ENCODE data around the gene RARG. TPM values are rescaled to one million over a fixed set of nuclear protein-coding genes. Genes with fewer than 3 reads are reported as not detected.

Gene RARG
- total RNA-seq, 2 donors from 2014 or later: 9.2 to 11.7 TPM

- Histone ChIP-seq H3K4me3 (no peak overlapping the region), H3K27me3 (no peaks in the 10 kb centered on the region), H3K36me3 (replicated peaks in 1 of 2; ENCODE audit: insufficient read depth in 1 of 2, low read depth in 2 of 2) (no peaks in the 10 kb centered on the region), H3K27ac (no peak overlapping the region), H3K9me3 (no peaks in the 10 kb centered on the region), H3K4me1 (peaks cover 25% of the 10 kb centered on the region)
- DNase-seq: no peak
- 78 to 83% methylated on average over 3 of the region's 3 CpGs for WGBS, 2 donors
- TF ChIP-seq CTCF (IDR thresholded peaks at IDR 0.05): no peak
- no peak for TF ChIP-seq POLR2A (IDR thresholded peaks at IDR 0.05)
- intact Hi-C loops (cut with DNase I): loop anchor here (5.0 kb wide), 1 partner anchor 44 kb away; no protein-coding TSS in a partner anchor
- no peak for ATAC-seq
Measured at GRCh38 chr12:53255996-53256395, 24.0 kb upstream of the RARG start.

GRCh38 chr12:53254816-53255545 lies 23.0 kb upstream of the RARG start:
- no peak for ATAC-seq
- WGBS, 2 donors: 76 to 100% methylated on average over 1 of the region's 1 CpG
- intact Hi-C loops (cut with DNase I): loop anchor here (5.0 kb wide), 2 partner anchors 37 to 43 kb away; no protein-coding TSS in a partner anchor

GRCh38 chr12:53253298-53253697 lies 21.3 kb upstream of the RARG start:
- 88 to 91% methylated on average over 11 to 13 of the region's 13 CpGs for WGBS, 2 donors
- Histone ChIP-seq H3K27me3 (no peaks in the 10 kb centered on the region), H3K36me3 (replicated peaks in 1 of 2; ENCODE audit: insufficient read depth in 1 of 2, low read depth in 2 of 2) (no peaks in the 10 kb centered on the region), H3K9me3 (no peaks in the 10 kb centered on the region), H3K4me3 (no peak overlapping the region), H3K27ac (no peak overlapping the region), H3K4me1 (peaks cover 33% of the 10 kb centered on the region)
- no peak for TF ChIP-seq CTCF (IDR thresholded peaks at IDR 0.05)
- no peak for TF ChIP-seq POLR2A (IDR thresholded peaks at IDR 0.05)
- DNase-seq: no peak
- no peak for ATAC-seq
- intact Hi-C loops (cut with DNase I): loop anchor here (5.0 kb wide), 1 partner anchor 39 kb away; no protein-coding TSS in a partner anchor

More at GRCh38 chr12:53254816-53255545, 23.0 kb upstream of the RARG start:
- Histone ChIP-seq H3K27me3 (no peaks in the 10 kb centered on the region), H3K9me3 (no peaks in the 10 kb centered on the region), H3K27ac (no peak overlapping the region), H3K36me3 (replicated peaks in 1 of 2; ENCODE audit: insufficient read depth in 1 of 2, low read depth in 2 of 2) (no peaks in the 10 kb centered on the region), H3K4me1 (peaks cover 33% of the 10 kb centered on the region), H3K4me3 (no peak overlapping the region)
- no peak for TF ChIP-seq POLR2A (IDR thresholded peaks at IDR 0.05)
- TF ChIP-seq CTCF (IDR thresholded peaks at IDR 0.05): no peak
- no peak for DNase-seq

GRCh38 chr12:53252349-53252916 lies 20.4 kb upstream of the RARG start:
- intact Hi-C loops (cut with DNase I): loop anchor here (5.0 kb wide), 1 partner anchor 40 kb away; no protein-coding TSS in a partner anchor
- WGBS, 2 donors: 1 to 7% methylated on average over 13 to 19 of the region's 19 CpGs
- DNase-seq (peak; percentile 25 to 40 (median 30)), ATAC-seq (no peak)
- peak overlapping the region; percentile 80 to 93 (median 90) for H3K27ac ChIP-seq
- no peaks in the 10 kb centered on the region for H3K9me3 ChIP-seq
- peaks cover 33% of the 10 kb centered on the region for H3K4me1 ChIP-seq
- TF ChIP-seq POLR2A (IDR thresholded peaks at IDR 0.05): no peak
- no peak for TF ChIP-seq CTCF (IDR thresholded peaks at IDR 0.05)
- no peaks in the 10 kb centered on the region for H3K27me3 ChIP-seq
- peak overlapping the region; percentile 80 to 89 for H3K4me3 ChIP-seq
- no peaks in the 10 kb centered on the region for H3K36me3 ChIP-seq (replicated peaks in 1 of 2; ENCODE audit: insufficient read depth in 1 of 2, low read depth in 2 of 2)
